H1 (cell line): Measurements from ENCODE around the gene SLC25A36. TPM values are rescaled to one million over a fixed set of nuclear protein-coding genes. Genes with fewer than 3 reads are reported as not detected.

Experiments
- CTCF ChIA-PET: fragments of 300-600 bp; sonication (Branson Sonifier 250); formaldehyde crosslinking; loops from one replicate; lab custom pipeline; 2021; ENCODE audit not compliant: partially characterized antibody; lab: Charles Lee
- POLR2A ChIA-PET: fragments of 300-600 bp; sonication (Branson Sonifier 250); formaldehyde crosslinking; loops from one replicate; lab custom pipeline; 2021; ENCODE audit warnings: inconsistent platforms; ENCODE audit not compliant: partially characterized antibody; lab: Charles Lee
- DNase-seq, 2 experiments: peaks; one replicate each; pipeline versions ENCODE4 v3.0.0 to v3.0.0-alpha.2; 2010 to 2022; ENCODE audit warnings: low spot score in 2 of 2, low read depth in 1 of 2, mixed read lengths in 1 of 2
- FAIRE-seq: peaks from 2 replicates; lab custom pipeline; 2011; peaks lifted over from hg19 to GRCh38; lab: Jason Lieb, UNC
- H2AFZ ChIP-seq: 2 replicates; pipeline ENCODE4 v1.8.1; 2012; ENCODE audit warnings: low read length, inconsistent platforms
- H2AK5ac ChIP-seq: 2 replicates; pipeline ENCODE4 v1.6.1; 2013; ENCODE audit warnings: low read depth, low read length
- H2BK120ac ChIP-seq: replicated peaks from 2 replicates; pipeline ENCODE3; 2013; ENCODE audit warnings: low read depth, low read length, inconsistent platforms
- H2BK12ac ChIP-seq: 2 replicates; pipeline ENCODE4 v1.6.1; 2013; ENCODE audit warnings: low read depth, low read length
- H2BK15ac ChIP-seq: 2 replicates; pipeline ENCODE4 v1.6.1; 2013; ENCODE audit warnings: low read length
- H2BK20ac ChIP-seq: 2 replicates; pipeline ENCODE4 v1.6.1; 2013; ENCODE audit warnings: low read length
- H2BK5ac ChIP-seq: 2 replicates; pipeline ENCODE4 v1.6.1; 2013; ENCODE audit warnings: low read depth, low read length
- H3K14ac ChIP-seq: 2 replicates; pipeline ENCODE4 v1.6.1; 2013; ENCODE audit warnings: inconsistent platforms; ENCODE audit not compliant: insufficient read length
- H3K18ac ChIP-seq: 2 replicates; pipeline ENCODE4 v1.6.1; 2013; ENCODE audit warnings: low read length; ENCODE audit errors: extremely low read depth
- H3K23ac ChIP-seq: 2 replicates; pipeline ENCODE4 v1.6.1; 2013; ENCODE audit warnings: inconsistent platforms; ENCODE audit not compliant: insufficient read length
- H3K23me2 ChIP-seq: 2 replicates; pipeline ENCODE4 v1.6.1; 2013; ENCODE audit warnings: low read depth, low read length
- H3K27ac ChIP-seq: 2 replicates; pipeline ENCODE4 v1.6.1; 2011; ENCODE audit warnings: low read depth, low read length, inconsistent platforms
- H3K27me3 ChIP-seq, 4 experiments: replicated peaks in 1 of 4; 1 replicate in 1 of 4; 2 replicates in 3 of 4; pipeline versions ENCODE4 v1.6.1 to v1.8.1; 2011 to 2013; ENCODE audit warnings: low read length in 3 of 4, mild to moderate bottlenecking in 3 of 4, inconsistent platforms in 2 of 4, mixed read lengths in 2 of 4, moderate library complexity in 1 of 4; ENCODE audit not compliant: control insufficient read depth in 3 of 4, insufficient read depth in 3 of 4; ENCODE audit errors: extremely low read depth in 1 of 4
- H3K36me3 ChIP-seq, 4 experiments: 2 replicates each; pipeline versions ENCODE4 v1.6.1 to v1.8.1; 2011 to 2013; ENCODE audit warnings: mild to moderate bottlenecking in 4 of 4, low read length in 3 of 4, moderate library complexity in 2 of 4, control low read depth in 1 of 4, inconsistent platforms in 1 of 4; ENCODE audit not compliant: insufficient read depth in 4 of 4, control insufficient read depth in 2 of 4
- H3K4ac ChIP-seq: replicated peaks from 2 replicates; pipeline ENCODE3; 2013; ENCODE audit warnings: low read length, low read depth, mixed read lengths, inconsistent platforms; ENCODE audit not compliant: insufficient read length
- H3K4me1 ChIP-seq, 4 experiments: replicated peaks in 1 of 4; 1 replicate in 1 of 4; 2 replicates in 3 of 4; pipeline versions ENCODE4 v1.6.1 to v1.8.1; 2011 to 2013; ENCODE audit warnings: low read length in 3 of 4, inconsistent platforms in 2 of 4, mixed read lengths in 1 of 4; ENCODE audit not compliant: insufficient read depth in 4 of 4, control insufficient read depth in 3 of 4
- H3K4me2 ChIP-seq, 2 experiments: 2 replicates each; pipeline versions ENCODE4 v1.6.1 to v1.8.1; 2011 to 2013; ENCODE audit warnings: low read depth in 2 of 2, low read length in 2 of 2, control low read depth in 1 of 2, inconsistent platforms in 1 of 2, mild to moderate bottlenecking in 1 of 2; ENCODE audit not compliant: insufficient read depth in 1 of 2
- H3K4me3 ChIP-seq, 4 experiments: fragments of 200-600, 300-600 bp in 1 of 4; sonication (generic), shearing (Covaris generic), sonication (Bioruptor Twin) in 1 of 4; 2 replicates each; pipeline versions ENCODE4 v1.5.1 to v1.8.1; 2011 to 2016; ENCODE audit warnings: low read length in 4 of 4, low read depth in 3 of 4, control low read depth in 2 of 4, inconsistent platforms in 2 of 4, mild to moderate bottlenecking in 2 of 4, mixed read lengths in 1 of 4, moderate library complexity in 1 of 4; ENCODE audit not compliant: insufficient read depth in 2 of 4; ENCODE audit errors: extremely low read depth in 1 of 4
- H3K56ac ChIP-seq: replicated peaks from 2 replicates; pipeline ENCODE3; 2013; ENCODE audit warnings: low read depth, mild to moderate bottlenecking, mixed read lengths, low read length, inconsistent platforms; ENCODE audit not compliant: insufficient read length
- H3K79me1 ChIP-seq: 2 replicates; pipeline ENCODE4 v1.6.1; 2013; ENCODE audit warnings: low read depth, low read length, control low read depth
- H3K79me2 ChIP-seq, 2 experiments: 2 replicates each; pipeline versions ENCODE4 v1.6.1 to v1.8.1; 2012 to 2013; ENCODE audit warnings: low read length in 2 of 2, mild to moderate bottlenecking in 2 of 2, inconsistent platforms in 1 of 2; ENCODE audit not compliant: insufficient read depth in 2 of 2, control insufficient read depth in 1 of 2
- H3K9ac ChIP-seq, 4 experiments: replicated peaks in 1 of 4; 1 replicate in 1 of 4; 2 replicates in 3 of 4; pipeline versions ENCODE4 v1.6.1 to v1.8.1; 2011 to 2013; ENCODE audit warnings: low read depth in 3 of 4, low read length in 3 of 4, control low read depth in 2 of 4, mild to moderate bottlenecking in 2 of 4, moderate library complexity in 2 of 4, inconsistent platforms in 1 of 4; ENCODE audit errors: extremely low read depth in 1 of 4
- H3K9me3 ChIP-seq, 2 experiments: 2 replicates each; pipeline versions ENCODE4 v1.6.1 to v1.8.1; 2012 to 2013; ENCODE audit warnings: mild to moderate bottlenecking in 2 of 2, moderate library complexity in 2 of 2, control low read depth in 1 of 2, inconsistent platforms in 1 of 2, low read depth in 1 of 2, low read length in 1 of 2, mixed read lengths in 1 of 2; ENCODE audit not compliant: insufficient read depth in 2 of 2
- H4K20me1 ChIP-seq, 2 experiments: replicated peaks in 1 of 2; 2 replicates each; pipeline versions ENCODE3 to v1.8.1; 2011 to 2013; ENCODE audit warnings: inconsistent platforms in 2 of 2, low read length in 2 of 2, mild to moderate bottlenecking in 1 of 2; ENCODE audit not compliant: insufficient read depth in 2 of 2, control insufficient read depth in 1 of 2
- H4K5ac ChIP-seq: 2 replicates; pipeline ENCODE4 v1.6.1; 2013; ENCODE audit warnings: low read length, low read depth, mixed read lengths, inconsistent platforms; ENCODE audit not compliant: insufficient read length
- H4K8ac ChIP-seq: 2 replicates; pipeline ENCODE4 v1.8.0; 2013; ENCODE audit warnings: mild to moderate bottlenecking, moderate library complexity, low read length, inconsistent platforms; ENCODE audit not compliant: insufficient read depth; ENCODE audit errors: extremely low read depth
- H4K91ac ChIP-seq: replicated peaks from 2 replicates; pipeline ENCODE3; 2013; ENCODE audit warnings: low read length, mixed read lengths, inconsistent platforms; ENCODE audit not compliant: insufficient read length
- ASH2L ChIP-seq: fragments of 200-600, 300-600 bp; sonication (generic); IDR thresholded peaks from one replicate; pipeline ENCODE4 v1.7.1; 2017; ENCODE audit warnings: low read length
- HDAC6 ChIP-seq: IDR thresholded peaks from one replicate; pipeline ENCODE4 v1.7.1; 2012; ENCODE audit warnings: low read depth, mild to moderate bottlenecking, inconsistent platforms, low read length, moderate library complexity
- NANOG ChIP-seq: IDR thresholded peaks from 2 replicates; pipeline ENCODE4 v1.6.1; 2011; ENCODE audit warnings: low read length, low read depth, mild to moderate bottlenecking, inconsistent platforms; ENCODE audit not compliant: insufficient read depth, poor library complexity, severe bottlenecking
- POLR2A ChIP-seq, 2 experiments: IDR thresholded peaks; 1 replicate in 1 of 2; 2 replicates in 1 of 2; pipeline ENCODE4 v1.6.1; 2011; ENCODE audit warnings: low read depth in 2 of 2, low read length in 2 of 2, mild to moderate bottlenecking in 2 of 2; ENCODE audit errors: control extremely low read depth in 1 of 2
- RFX5 ChIP-seq: IDR thresholded peaks from 2 replicates; pipeline ENCODE4 v1.6.1; 2011; ENCODE audit warnings: low read depth, low read length, improper control_type of control experiment, borderline replicate concordance
- SUZ12 ChIP-seq: fragments of 200-600 bp; sonication (generic); IDR thresholded peaks from 2 replicates; pipeline ENCODE4 v1.6.1; 2012; ENCODE audit warnings: mild to moderate bottlenecking, inconsistent platforms, low read length, moderate library complexity, mixed read lengths
- WGBS, 2 experiments: shearing (Covaris generic) in 1 of 2; methylation state at CpG; one replicate each; pipeline versions ENCODE4 v1.1.6 to v1.1.7; 2013 to 2015; ENCODE audit warnings: low lambda C conversion rate in 2 of 2, mixed read lengths in 2 of 2, inconsistent platforms in 1 of 2, low coverage in 1 of 2, missing lambda C conversion rate in 1 of 2; ENCODE audit not compliant: insufficient replicate concordance in 2 of 2, insufficient coverage in 1 of 2, insufficient read length in 1 of 2; ENCODE audit errors: extremely low coverage in 1 of 2, missing lambda C conversion rate in 1 of 2; 5-methylcytosine and 5-hydroxymethylcytosine counted together
- polyA plus RNA-seq, 7 experiments: library from polyadenylated mRNA; depleted of rRNA in 3 of 7; stranded (reverse) in 5 of 7; unstranded in 2 of 7; fragments of >200 nt in 5 of 7; fragments of 200-250 nt in 2 of 7; gene quantifications; 1 replicate in 5 of 7; 2 replicates in 1 of 7; 4 replicates in 1 of 7; pipeline versions ENCODE4 v1.2.1 to v1.2.3, GENCODE V29; 2011 to 2013; ENCODE audit warnings: missing spikeins in 2 of 7, mixed read lengths in 2 of 7
- total RNA-seq: library from RNA; stranded (reverse); fragmentation: NEBNext Ultra II Directional; extraction: Animal tissue kit (Norgen Biotek cat#: 25700); gene quantifications from 2 replicates; pipeline ENCODE4 v1.2.1, GENCODE V29; 2021

The SLC25A36 gene
- total and polyA plus RNA-seq, 2 of the 8 experiments (the other 6 are each of a cell fraction or from before 2014, with no cell fraction given) = 42.9 to 71.8 TPM

DNA sequence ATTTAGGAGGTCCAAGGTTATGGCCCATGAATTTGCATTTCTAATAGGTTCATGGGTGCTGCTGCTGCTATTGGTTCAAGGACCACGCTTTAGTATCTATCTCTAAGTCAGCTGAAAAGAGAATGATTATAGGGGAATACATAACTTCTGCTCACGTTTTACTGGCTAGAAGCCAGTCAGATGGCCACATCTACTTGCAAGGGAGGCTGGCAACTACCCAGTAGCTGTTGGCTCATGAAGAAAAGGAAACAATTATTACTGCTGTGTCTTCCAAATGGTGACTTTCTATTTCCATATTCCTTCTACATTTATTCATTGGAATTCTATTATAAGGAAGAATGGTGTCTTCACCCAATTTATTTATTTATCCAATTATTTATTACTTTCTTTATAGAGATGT, 54.2 kb downstream of the SLC25A36 start:
- no peaks in the 10 kb centered on the region for H3K79me1 ChIP-seq
- no peak overlapping the region for H2BK12ac ChIP-seq
- H3K9me3 ChIP-seq = peaks cover 5 to 9% of the 10 kb centered on the region in 2 experiments; a peak in 2 of 4 replicates
- no peak overlapping the region for H2BK120ac ChIP-seq
- no peak overlapping the region for H3K23ac ChIP-seq
- no peak overlapping the region for H3K14ac ChIP-seq
- no peak overlapping the region for H4K91ac ChIP-seq
- no peak overlapping the region for H2AFZ ChIP-seq
- POLR2A ChIA-PET = no interaction called here
- H3K4me3 ChIP-seq = no peak overlapping the region
- H3K56ac ChIP-seq = no peak overlapping the region
- no peak overlapping the region for H3K18ac ChIP-seq
- H4K8ac ChIP-seq = no peak overlapping the region
- H3K9ac ChIP-seq = no peak overlapping the region
- H3K4ac ChIP-seq = no peak overlapping the region
- no peak overlapping the region for H2BK15ac ChIP-seq
- H4K20me1 ChIP-seq = no peaks in the 10 kb centered on the region
- FAIRE-seq (no peak), DNase-seq (no peak)
- no peak overlapping the region for H3K4me2 ChIP-seq
- 88% methylated on average over 2 of the region's 2 CpGs; no CpG with 5 or more reads in 1 of the 2 experiments for WGBS, 2 experiments
- no peak overlapping the region for H2BK5ac ChIP-seq
- no peak overlapping the region for H3K27ac ChIP-seq
- CTCF ChIA-PET = interaction anchor here (1.1 to 7.4 kb wide), 2 partner anchors 23 to 194 kb away, joined by 4 to 137 read pairs; no protein-coding TSS in a partner anchor
- no peaks in the 10 kb centered on the region for H3K36me3 ChIP-seq
- no peak overlapping the region for H2BK20ac ChIP-seq
- H3K23me2 ChIP-seq = no peaks in the 10 kb centered on the region
- H3K4me1 ChIP-seq = no peaks in the 10 kb centered on the region
- H4K5ac ChIP-seq = no peak overlapping the region
- no peaks in the 10 kb centered on the region for H3K79me2 ChIP-seq
- H3K27me3 ChIP-seq = no peaks in the 10 kb centered on the region
- TF ChIP-seq POLR2A (IDR thresholded peaks at IDR 0.05; ENCODE audit: control extremely low read depth in 1 of 2, low read depth in 2 of 2, low read length in 2 of 2) (no peak), RFX5 (no peak), HDAC6 (no peak), NANOG (no peak), ASH2L (no peak), SUZ12 (no peak)
- no peak overlapping the region for H2AK5ac ChIP-seq
